ENCODE results near the gene CHID1. TPM values are rescaled to one million over a fixed set of nuclear protein-coding genes. Genes with fewer than 3 reads are reported as not detected.

Gene CHID1
- total RNA-seq, 2 donors from 2014 or later, result 46.4 to 113 TPM

GRCh38 chr11:870418-870817 is 40.2 kb downstream of the CHID1 start:
- Histone ChIP-seq H3K4me1 (no peaks in the 10 kb centered on the region), H3K27me3 (no peaks in the 10 kb centered on the region), H3K36me3 (no peaks in the 10 kb centered on the region), H3K4me3 (no peak overlapping the region), H3K9me3 (no peaks in the 10 kb centered on the region), H3K27ac (no peak overlapping the region), H3K9ac (ENCODE audit: low read depth in 2 of 2, low read length in 2 of 2) (no peak overlapping the region)
- intact Hi-C loops (cut with DNase I), result no loop called here
- DNase-seq, result no peak
- TF ChIP-seq, protein P1, sequence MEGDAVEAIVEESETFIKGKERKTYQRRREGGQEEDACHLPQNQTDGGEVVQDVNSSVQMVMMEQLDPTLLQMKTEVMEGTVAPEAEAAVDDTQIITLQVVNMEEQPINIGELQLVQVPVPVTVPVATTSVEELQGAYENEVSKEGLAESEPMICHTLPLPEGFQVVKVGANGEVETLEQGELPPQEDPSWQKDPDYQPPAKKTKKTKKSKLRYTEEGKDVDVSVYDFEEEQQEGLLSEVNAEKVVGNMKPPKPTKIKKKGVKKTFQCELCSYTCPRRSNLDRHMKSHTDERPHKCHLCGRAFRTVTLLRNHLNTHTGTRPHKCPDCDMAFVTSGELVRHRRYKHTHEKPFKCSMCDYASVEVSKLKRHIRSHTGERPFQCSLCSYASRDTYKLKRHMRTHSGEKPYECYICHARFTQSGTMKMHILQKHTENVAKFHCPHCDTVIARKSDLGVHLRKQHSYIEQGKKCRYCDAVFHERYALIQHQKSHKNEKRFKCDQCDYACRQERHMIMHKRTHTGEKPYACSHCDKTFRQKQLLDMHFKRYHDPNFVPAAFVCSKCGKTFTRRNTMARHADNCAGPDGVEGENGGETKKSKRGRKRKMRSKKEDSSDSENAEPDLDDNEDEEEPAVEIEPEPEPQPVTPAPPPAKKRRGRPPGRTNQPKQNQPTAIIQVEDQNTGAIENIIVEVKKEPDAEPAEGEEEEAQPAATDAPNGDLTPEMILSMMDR (IDR thresholded peaks at IDR 0.05), result no peak

- H3K36me3 ChIP-seq, result no peaks in the 10 kb centered on the region
- intact Hi-C loops (cut with DNase I), result no loop called here
- TF ChIP-seq, protein P1 (IDR thresholded peaks at IDR 0.05), result no peak
These were observed 40.5 kb downstream of the CHID1 start for GRCh38 chr11:870127-870413.

DNA sequence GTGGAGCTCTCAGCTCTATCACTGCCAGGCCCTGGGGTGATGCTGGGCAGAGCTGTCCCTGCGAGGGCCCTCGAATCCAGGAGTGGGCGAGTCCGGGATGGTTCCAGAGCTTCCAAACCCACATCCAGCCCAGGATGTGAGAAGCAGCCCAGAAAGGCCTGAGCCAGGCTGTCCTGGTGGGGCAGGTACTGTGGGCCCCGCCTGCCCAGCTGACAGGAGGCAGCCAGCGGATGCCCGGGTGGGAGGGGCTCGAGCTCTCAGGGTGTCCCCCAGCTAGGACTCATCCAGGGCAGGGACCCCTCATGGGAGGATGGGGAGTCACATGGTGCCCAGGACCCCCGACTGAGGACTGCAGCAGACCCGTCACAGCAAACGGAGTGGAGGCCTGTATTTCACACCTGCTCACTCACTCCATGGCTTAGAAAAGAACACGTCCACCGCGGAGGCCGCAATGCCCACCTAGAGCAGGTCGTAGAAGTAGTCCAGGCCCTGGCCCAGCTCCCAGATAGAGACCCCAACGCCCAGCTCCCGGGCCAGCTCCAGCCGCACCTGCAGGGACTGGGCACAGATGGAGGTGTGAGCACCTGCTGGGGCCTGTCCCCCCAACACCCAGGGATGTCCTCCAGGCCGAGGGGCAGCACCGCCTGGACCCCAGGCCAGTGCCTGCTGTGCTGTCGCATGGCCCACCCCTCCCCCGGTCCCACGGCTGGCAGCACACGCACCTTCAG is 41.0 kb downstream of the CHID1 start:
- Histone ChIP-seq H3K27ac (no peak overlapping the region), H3K27me3 (peaks cover under 1% of the 10 kb centered on the region), H3K9me3 (no peaks in the 10 kb centered on the region), H3K4me1 (no peaks in the 10 kb centered on the region), H3K9ac (ENCODE audit: low read depth in 2 of 2, low read length in 2 of 2) (no peak overlapping the region), H3K36me3 (no peaks in the 10 kb centered on the region), H3K4me3 (no peak overlapping the region)
- TF ChIP-seq, protein P1 (IDR thresholded peaks at IDR 0.05), result no peak
- no peak for DNase-seq
- intact Hi-C loops (cut with DNase I), result no loop called here

More at GRCh38 chr11:870127-870413, 40.5 kb downstream of the CHID1 start:
- no peak overlapping the region for H3K9ac ChIP-seq (ENCODE audit: low read depth in 2 of 2, low read length in 2 of 2)
- no peak overlapping the region for H3K4me3 ChIP-seq
- no peaks in the 10 kb centered on the region for H3K9me3 ChIP-seq
- no peak overlapping the region for H3K27ac ChIP-seq
- no peaks in the 10 kb centered on the region for H3K27me3 ChIP-seq
- no peaks in the 10 kb centered on the region for H3K4me1 ChIP-seq
- no peak for DNase-seq

DNA sequence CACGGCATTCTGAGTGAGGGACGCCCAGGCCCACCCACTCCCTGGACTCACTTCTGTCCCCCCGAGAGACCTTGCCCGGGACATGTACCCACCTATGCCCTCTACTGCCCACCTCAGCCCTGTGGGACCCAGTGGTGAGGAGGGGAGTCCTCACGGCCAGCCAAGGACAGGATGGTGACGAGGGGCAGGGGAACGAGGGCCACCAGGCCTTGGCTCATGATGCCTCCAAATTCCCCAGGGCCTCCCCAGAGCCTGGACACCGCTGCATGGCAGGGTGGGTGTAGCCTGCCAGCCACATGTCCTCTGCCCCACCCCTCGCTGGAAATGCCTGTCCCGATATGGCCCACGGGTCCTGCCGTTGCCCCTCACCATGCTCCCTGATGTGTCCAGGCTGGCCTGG is 41.8 kb downstream of the CHID1 start:
- Histone ChIP-seq H3K27me3 (peaks cover 5% of the 10 kb centered on the region), H3K9me3 (no peaks in the 10 kb centered on the region), H3K36me3 (no peaks in the 10 kb centered on the region), H3K4me1 (no peaks in the 10 kb centered on the region), H3K9ac (ENCODE audit: low read depth in 2 of 2, low read length in 2 of 2) (no peak overlapping the region), H3K27ac (no peak overlapping the region), H3K4me3 (no peak overlapping the region)
- intact Hi-C loops (cut with DNase I), result no loop called here
- TF ChIP-seq, protein P1 (IDR thresholded peaks at IDR 0.05), result no peak
- DNase-seq, result no peak

GRCh38 chr11:868394-868793 is 42.2 kb downstream of the CHID1 start:
- TF ChIP-seq, protein P1 (IDR thresholded peaks at IDR 0.05), result no peak
- H3K4me3 ChIP-seq, result no peak overlapping the region
- no peaks in the 10 kb centered on the region for H3K4me1 ChIP-seq
- H3K9me3 ChIP-seq, result no peaks in the 10 kb centered on the region
- no peak overlapping the region for H3K27ac ChIP-seq
- no peak overlapping the region for H3K9ac ChIP-seq (ENCODE audit: low read depth in 2 of 2, low read length in 2 of 2)
- peaks cover 7% of the 10 kb centered on the region for H3K27me3 ChIP-seq
- DNase-seq, result no peak
- no peaks in the 10 kb centered on the region for H3K36me3 ChIP-seq
- intact Hi-C loops (cut with DNase I), result no loop called here

All from colonic mucosa (tissue), 4 donors.